Articular chondrocyte of knee joint (primary cell): ENCODE results near the gene ADORA3. TPM values are rescaled to one million over a fixed set of nuclear protein-coding genes. Genes with fewer than 3 reads are reported as not detected.

Experiments
- small RNA-seq: library from RNA; depleted of rRNA; stranded (forward); fragments of <200 nt; gene quantifications from one replicate; pipeline ENCODE3, GENCODE V24; 2012
- total RNA-seq: library from RNA; depleted of rRNA; stranded (reverse); fragments of >200 nt; gene quantifications from 2 replicates; pipeline ENCODE4 v1.2.3, GENCODE V29; 2012

ADORA3 gene
- total RNA-seq, result not detected in 2 replicates

DNA sequence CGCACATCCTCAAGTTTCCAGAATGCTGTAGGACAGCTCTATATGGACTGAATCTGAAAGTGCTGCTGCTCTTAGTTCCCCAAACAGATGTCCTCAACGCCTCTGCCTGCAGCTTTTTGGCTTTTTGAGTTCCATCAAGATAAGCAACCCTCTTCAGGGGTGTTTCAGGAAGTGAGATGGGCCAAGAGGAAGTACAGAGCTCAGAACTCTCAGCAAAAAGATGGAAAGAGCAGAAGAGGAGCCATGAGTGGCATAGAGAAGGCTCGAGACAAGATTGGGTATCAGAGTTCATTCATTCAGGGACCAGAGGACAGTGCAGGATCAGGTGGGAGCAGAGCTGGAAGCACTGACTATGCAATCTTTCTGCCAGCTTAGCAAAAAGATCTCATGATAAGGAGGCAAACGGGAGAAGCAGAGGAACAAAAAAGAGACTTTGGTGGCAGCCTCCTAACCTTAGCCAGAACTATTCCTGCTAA, at the start of gene ADORA3, which contains the start of gene TMIGD3:
TSS of gene ADORA3 (minus strand) at position 49 of the 476 bp plus-strand sequence. CDS start 279 bp downstream, outside the sequence.
TSS of gene TMIGD3 (minus strand) at position 49 of the 476 bp plus-strand sequence. CDS start 279 bp downstream, outside the sequence.

Small RNA genes within 50 kb of the gene (small RNA-seq; reads per million reads assigned to genes)
- gene RNU6-792P, result not detected

Other genes starting within 250 kb of the ADORA3 start
- gene CHIA, start 212.8 kb downstream of the ADORA3 start, total RNA-seq, result 0.13 TPM in 1 of 2 replicates, not detected in the other
- gene OVGP1, start 75.9 kb downstream of the ADORA3 start, total RNA-seq, result 0.52 and 0.76 TPM in 2 replicates
- gene WDR77, start 54.4 kb downstream of the ADORA3 start, total RNA-seq, result 24.8 and 26.0 TPM in 2 replicates
- 342 and 364 TPM in 2 replicates for gene ATP5PB, start 54.2 kb downstream of the ADORA3 start, total RNA-seq
- gene C1orf162, start 29.6 kb downstream of the ADORA3 start, total RNA-seq, result 0.22 and 0.26 TPM in 2 replicates
- 0.13 and 0.54 TPM in 2 replicates for gene TMIGD3, start within 50 bp of the ADORA3 start, total RNA-seq
- gene RAP1A, start 116.2 kb upstream of the ADORA3 start, total RNA-seq, result 33.1 and 37.1 TPM in 2 replicates
- 0.65 and 1.5 TPM in 2 replicates for gene INKA2, start 235.8 kb upstream of the ADORA3 start, total RNA-seq